Erythroblast (primary cell): ENCODE results near the gene POLA2.
"Not testable (repeated sequence)": the region's sequence is repeated elsewhere in the genome, so short reads cannot be mapped to it uniquely, and the experiment has no call there.

Experiments
- GATA1 ChIP-seq: IDR thresholded peaks from 2 replicates; pipeline ENCODE4 v1.6.1; 2011; ENCODE audit warnings: low read depth, mild to moderate bottlenecking, control low read depth, low read length, moderate library complexity
- POLR2A ChIP-seq: IDR thresholded peaks from 2 replicates; pipeline ENCODE4 v1.6.1; 2011; ENCODE audit warnings: mild to moderate bottlenecking, low read length

GRCh38 chr11:65332591-65332990, 70.8 kb downstream of the POLA2 start:
- not testable (repeated sequence) for TF ChIP-seq POLR2A, GATA1
